Pancreas (tissue), 10 donors: ENCODE measurements around the gene AFAP1L2. TPM values are rescaled to one million over a fixed set of nuclear protein-coding genes. Genes with fewer than 3 reads are reported as not detected.

Experiments used
- ATAC-seq, 4 donors: fragments of 200-7000 bp; cut with Tn5 transposase; one replicate each; pipeline versions ENCODE4 v1.8.0 to v1.9.1; 2020; ENCODE audit warnings: mild to moderate bottlenecking in 4 of 4, moderate library complexity in 4 of 4
- DNase-seq, 6 donors: peaks; one replicate each; pipeline ENCODE4 v3.0.0-alpha.2; 2020
- FAIRE-seq: peaks from 2 replicates; lab custom pipeline; 2012; peaks lifted over from hg19 to GRCh38; lab: Jason Lieb, UNC
- H3K27ac ChIP-seq, 4 donors: fragments of 200-600 bp; sonication (generic); 1 replicate in 3 of 4; 2 replicates in 1 of 4; pipeline versions ENCODE4 v1.5.0 to v1.8.0; 2020
- H3K27me3 ChIP-seq, 4 donors: fragments of 200-600 bp; one replicate each; pipeline ENCODE4 v1.8.0; 2021
- H3K36me3 ChIP-seq, 3 donors: fragments of 200-600 bp; sonication (generic) in 1 of 3; one replicate each; pipeline versions ENCODE4 v1.5.0 to v1.8.0; 2020 to 2021
- H3K4me1 ChIP-seq, 3 donors: fragments of 200-600 bp; one replicate each; pipeline ENCODE4 v1.8.0; 2021
- H3K4me3 ChIP-seq, 4 donors: fragments of 200-600 bp; sonication (generic) in 2 of 4; one replicate each; pipeline versions ENCODE4 v1.5.0 to v1.8.0; 2020 to 2021
- H3K9me3 ChIP-seq, 4 donors: fragments of 200-600 bp; one replicate each; pipeline ENCODE4 v1.8.0; 2021
- WGBS, 2 donors: extraction: QIAGEN DNeasy Blood & Tissue Kit; methylation state at CpG; one replicate each; pipeline ENCODE4 v1.1.7; 2013; 5-methylcytosine and 5-hydroxymethylcytosine counted together
- intact Hi-C, 3 donors: fragments of 100-400 bp; cut with DNase I; formaldehyde crosslinking; loops; one replicate each; pipeline versions ENCODE4 v1.11.1 to v1.14.2; 2022
- polyA plus RNA-seq, 2 donors: library from polyadenylated mRNA; stranded (reverse); fragments of 200-250 nt; gene quantifications; one replicate each; pipeline ENCODE4 v1.2.3, GENCODE V29; 2013
- total RNA-seq, 6 donors: library from RNA; stranded (reverse); fragmentation: NEBNext Ultra II Directional in 4 of 6; extraction: Animal tissue kit (Norgen Biotek cat#: 25700) in 4 of 6; gene quantifications; one replicate each; pipeline versions ENCODE4 v1.2.1 to v1.2.4, GENCODE V29; 2021 to 2023
- TF ChIP-seq, protein P1 (sequence below), 4 donors: fragments of 200-600 bp; sonication (generic) in 3 of 4; IDR thresholded peaks; one replicate each; pipeline versions ENCODE4 v1.5.0 to v1.8.0; 2021; ENCODE audit warnings: antibody characterized with exemption in 4 of 4
- donor health status: healthy with polysubstance abuse.
- donor health status: DM: no; HTN: no; CAD: no; lungs with moderate emphysema.
- donor health status: DM: no; HTN: no; CAD: no.
- donor health status: control.
- donor health status: control.
- donor health status: Bipolar disorder and iron deficiency.
- donor health status: DM: yes; HTN: yes; CAD: no.
- donor health status: DM: no; HTN: no; CAD: no.
- donor health status: DM: no; HTN: no; CAD: no.
- donor health status: DM: yes; HTN: yes; CAD: no.

Gene AFAP1L2
- total and polyA plus RNA-seq, 8 donors: 3.3 to 19.9 (median 5.3) TPM

- Histone ChIP-seq H3K27me3 (no peaks in the 10 kb centered on the region), H3K27ac (no peak overlapping the region), H3K4me1 (no peaks in the 10 kb centered on the region), H3K4me3 (no peak overlapping the region), H3K9me3 (no peaks in the 10 kb centered on the region), H3K36me3 (peaks cover 0 to 2% (median 0%) of the 10 kb centered on the region in 3 donors)
- intact Hi-C loops: loop anchor here in 1 of 3 donors (5.0 to 10.0 kb wide), 2 partner anchors 135 to 243 kb away; no protein-coding TSS in a partner anchor
- no peak for ATAC-seq
- TF ChIP-seq, protein P1, sequence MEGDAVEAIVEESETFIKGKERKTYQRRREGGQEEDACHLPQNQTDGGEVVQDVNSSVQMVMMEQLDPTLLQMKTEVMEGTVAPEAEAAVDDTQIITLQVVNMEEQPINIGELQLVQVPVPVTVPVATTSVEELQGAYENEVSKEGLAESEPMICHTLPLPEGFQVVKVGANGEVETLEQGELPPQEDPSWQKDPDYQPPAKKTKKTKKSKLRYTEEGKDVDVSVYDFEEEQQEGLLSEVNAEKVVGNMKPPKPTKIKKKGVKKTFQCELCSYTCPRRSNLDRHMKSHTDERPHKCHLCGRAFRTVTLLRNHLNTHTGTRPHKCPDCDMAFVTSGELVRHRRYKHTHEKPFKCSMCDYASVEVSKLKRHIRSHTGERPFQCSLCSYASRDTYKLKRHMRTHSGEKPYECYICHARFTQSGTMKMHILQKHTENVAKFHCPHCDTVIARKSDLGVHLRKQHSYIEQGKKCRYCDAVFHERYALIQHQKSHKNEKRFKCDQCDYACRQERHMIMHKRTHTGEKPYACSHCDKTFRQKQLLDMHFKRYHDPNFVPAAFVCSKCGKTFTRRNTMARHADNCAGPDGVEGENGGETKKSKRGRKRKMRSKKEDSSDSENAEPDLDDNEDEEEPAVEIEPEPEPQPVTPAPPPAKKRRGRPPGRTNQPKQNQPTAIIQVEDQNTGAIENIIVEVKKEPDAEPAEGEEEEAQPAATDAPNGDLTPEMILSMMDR (IDR thresholded peaks at IDR 0.05): no peak
- WGBS, 2 donors: 70 to 77% methylated on average over 14 of the region's 14 CpGs
- no peak for FAIRE-seq
- no peak for DNase-seq
Observed at GRCh38 chr10:114301951-114302710, 102.2 kb downstream of the AFAP1L2 start.

DNA sequence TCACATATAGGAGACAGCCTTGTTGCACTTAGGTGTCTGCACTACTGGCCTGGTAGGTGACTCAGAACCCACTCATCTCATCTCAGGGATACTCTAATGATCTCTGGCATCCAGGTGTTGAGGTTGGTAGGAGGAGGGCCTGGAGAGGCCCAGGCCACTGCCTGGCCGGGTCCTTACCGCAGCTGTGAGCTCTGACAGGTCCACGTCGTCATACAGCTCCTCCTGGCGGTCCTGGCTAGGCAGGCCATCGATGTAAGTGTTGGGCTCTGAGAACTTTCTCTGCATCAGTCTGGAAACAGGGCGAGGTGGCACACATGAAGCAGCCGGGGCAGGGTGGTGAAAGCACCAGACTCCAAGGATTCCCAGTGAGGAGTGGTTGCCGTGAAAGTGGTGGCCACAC lies 103.1 kb downstream of the AFAP1L2 start:
- H3K9me3 ChIP-seq: no peaks in the 10 kb centered on the region
- H3K36me3 ChIP-seq: peaks cover 0 to 11% (median 5%) of the 10 kb centered on the region in 3 donors
- no peaks in the 10 kb centered on the region for H3K4me1 ChIP-seq
- intact Hi-C loops: loop anchor here in 1 of 3 donors (5.0 to 10.0 kb wide), 2 partner anchors 136 to 244 kb away; no protein-coding TSS in a partner anchor
- no peak overlapping the region for H3K4me3 ChIP-seq
- TF ChIP-seq, protein P1 (IDR thresholded peaks at IDR 0.05): no peak
- DNase-seq: peak in 1 of 6 donors; percentile 26
- no peak for ATAC-seq
- WGBS, 2 donors: 93 to 94% methylated on average over 9 of the region's 9 CpGs
- H3K27ac ChIP-seq: no peak overlapping the region
- FAIRE-seq: no peak
- H3K27me3 ChIP-seq: no peaks in the 10 kb centered on the region

DNA sequence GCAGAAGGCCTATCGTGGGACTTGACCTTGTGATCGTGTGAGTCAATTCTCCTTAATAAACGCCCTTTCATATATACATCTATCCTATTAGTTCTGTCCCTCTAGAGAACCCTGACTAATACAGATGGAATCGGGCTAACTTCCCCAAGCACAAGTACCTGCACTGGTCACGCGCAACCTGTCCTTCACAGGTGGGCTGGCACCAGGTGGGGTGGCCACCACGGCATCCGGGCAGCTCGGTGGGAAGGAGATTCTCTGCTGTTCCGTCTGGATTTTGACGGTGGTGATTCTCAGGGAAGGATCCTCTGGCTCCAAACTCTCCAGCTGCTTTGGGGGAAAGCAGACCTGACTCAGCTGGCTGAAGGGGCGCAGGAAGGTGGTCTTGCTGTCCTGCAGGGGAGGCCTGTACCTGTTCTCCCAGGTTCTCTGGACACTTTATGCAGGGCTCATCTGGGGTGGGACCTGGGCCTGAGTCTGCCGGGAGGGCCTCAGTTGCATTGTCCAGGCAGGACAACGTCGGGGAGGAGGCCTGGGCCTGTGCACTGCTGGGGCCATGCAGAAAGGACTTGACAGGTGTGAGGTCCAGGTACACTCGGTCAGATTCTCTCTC lies 104.2 kb downstream of the AFAP1L2 start:
- no peaks in the 10 kb centered on the region for H3K27me3 ChIP-seq
- H3K4me3 ChIP-seq: no peak overlapping the region
- no peaks in the 10 kb centered on the region for H3K9me3 ChIP-seq
- 91 to 93% methylated on average over 16 of the region's 16 CpGs for WGBS, 2 donors
- no peak for ATAC-seq
- no peak for FAIRE-seq
- H3K27ac ChIP-seq: no peak overlapping the region
- H3K4me1 ChIP-seq: no peaks in the 10 kb centered on the region
- TF ChIP-seq, protein P1 (IDR thresholded peaks at IDR 0.05): no peak
- H3K36me3 ChIP-seq: peaks cover 0 to 13% (median 7%) of the 10 kb centered on the region in 3 donors
- intact Hi-C loops: loop anchor here in 1 of 3 donors (5.0 to 10.0 kb wide), 2 partner anchors 137 to 245 kb away; no protein-coding TSS in a partner anchor
- peak in 1 of 6 donors; percentile 44 for DNase-seq

- ATAC-seq (no peak), FAIRE-seq (no peak), DNase-seq (peak in 1 of 6 donors; percentile 37)
- H3K27me3 ChIP-seq: no peaks in the 10 kb centered on the region
- no peaks in the 10 kb centered on the region for H3K9me3 ChIP-seq
- H3K4me1 ChIP-seq: no peaks in the 10 kb centered on the region
- no peak overlapping the region for H3K4me3 ChIP-seq
- TF ChIP-seq, protein P1 (IDR thresholded peaks at IDR 0.05): no peak
- WGBS, 2 donors: 97 to 98% methylated on average over 12 to 14 of the region's 14 CpGs
- peaks cover 0 to 13% (median 7%) of the 10 kb centered on the region in 3 donors for H3K36me3 ChIP-seq
- no peak overlapping the region for H3K27ac ChIP-seq
- intact Hi-C loops: no loop called here
Observed at GRCh38 chr10:114297136-114297705, 107.1 kb downstream of the AFAP1L2 start.
